HepG2 (cell line): ENCODE results near the gene FOXN3. TPM values are rescaled to one million over a fixed set of nuclear protein-coding genes. Genes with fewer than 3 reads are reported as not detected.

ENCODE experiments used
- ATAC-seq: fragments of 200-7000 bp; cut with Tn5 transposase; 3 replicates; pipeline ENCODE4 v1.9.1; 2020; ENCODE audit warnings: mild to moderate bottlenecking, moderate library complexity
- BruUV-seq: library from RNA; stranded (reverse); fragments of 400-500 nt; replicated peaks from 2 replicates; lab custom pipeline; 2021; lab: Mats Ljungman, UMichigan
- CTCF ChIA-PET: fragments of 300-600 bp; formaldehyde crosslinking; extraction: SDS; loops from one replicate; lab custom pipeline; 2021; ENCODE audit warnings: low total read pairs, inconsistent platforms, low intra/inter-chr PET ratio; lab: Yijun Ruan, JAX
- POLR2A ChIA-PET: fragments of 350-600 bp; sonication (Branson Sonifier 250); formaldehyde crosslinking; loops from one replicate; lab custom pipeline; 2020; ENCODE audit warnings: antibody characterized with exemption, inconsistent platforms; lab: Yijun Ruan, JAX
- DNase-seq: peaks from one replicate; pipeline ENCODE4 v3.0.0-alpha.2; 2015; ENCODE audit warnings: low spot score
- FAIRE-seq: peaks from 3 replicates; lab custom pipeline; 2011; peaks lifted over from hg19 to GRCh38; lab: Jason Lieb, UNC
- H2AFZ ChIP-seq: one replicate; pipeline ENCODE4 v1.6.1; 2011; ENCODE audit warnings: low read length, inconsistent platforms
- H3K27ac ChIP-seq: fragments of 300-600 bp; 3 replicates; pipeline ENCODE4 v1.8.0; 2011; ENCODE audit warnings: mixed run types, mild to moderate bottlenecking, mixed read lengths, low read length, inconsistent platforms; ENCODE audit not compliant: insufficient read depth; ENCODE audit errors: extremely low read length
- H3K27me3 ChIP-seq, 2 experiments: fragments of 200-600 bp in 1 of 2; 2 replicates in 1 of 2; 3 replicates in 1 of 2; pipeline versions ENCODE4 v1.6.0 to v1.8.0; 2011; ENCODE audit warnings: low read length in 2 of 2, mild to moderate bottlenecking in 2 of 2, moderate library complexity in 2 of 2, inconsistent platforms in 1 of 2; ENCODE audit not compliant: insufficient read depth in 2 of 2, control insufficient read depth in 1 of 2
- H3K36me3 ChIP-seq, 2 experiments: fragments of 200-600 bp in 1 of 2; replicated peaks in 1 of 2; 2 replicates in 1 of 2; 3 replicates in 1 of 2; pipeline versions ENCODE4 v1.5.1 to v1.8.0; 2011; ENCODE audit warnings: low read length in 2 of 2, inconsistent platforms in 1 of 2; ENCODE audit not compliant: insufficient read depth in 2 of 2, control insufficient read depth in 1 of 2
- H3K4me1 ChIP-seq: 2 replicates; pipeline ENCODE4 v1.5.1; 2012; ENCODE audit warnings: low read length, inconsistent platforms; ENCODE audit not compliant: insufficient read depth
- H3K4me2 ChIP-seq: 2 replicates; pipeline ENCODE4 v1.6.0; 2011; ENCODE audit warnings: low read depth, low read length, inconsistent platforms
- H3K4me3 ChIP-seq, 3 experiments: fragments of 200-600 bp in 1 of 3; sonication (generic), shearing (Covaris generic) in 1 of 3; replicated peaks in 1 of 3; 2 replicates each; pipeline ENCODE4 v1.5.1; 2011 to 2016; ENCODE audit warnings: low read length in 3 of 3, inconsistent platforms in 2 of 3, low read depth in 2 of 3, mild to moderate bottlenecking in 2 of 3, control low read depth in 1 of 3, mixed read lengths in 1 of 3; ENCODE audit not compliant: insufficient read depth in 1 of 3
- H3K79me2 ChIP-seq: one replicate; pipeline ENCODE4 v1.6.1; 2011; ENCODE audit warnings: low read length, inconsistent platforms; ENCODE audit not compliant: insufficient read depth
- H3K9ac ChIP-seq: 2 replicates; pipeline ENCODE4 v1.6.0; 2011; ENCODE audit warnings: mild to moderate bottlenecking, low read depth, low read length, inconsistent platforms; ENCODE audit not compliant: insufficient read depth
- H3K9me3 ChIP-seq: 2 replicates; pipeline ENCODE4 v1.5.1; 2012; ENCODE audit warnings: mild to moderate bottlenecking, low read length
- H4K20me1 ChIP-seq: 2 replicates; pipeline ENCODE4 v1.6.0; 2011; ENCODE audit warnings: inconsistent platforms, mild to moderate bottlenecking, low read length, moderate library complexity; ENCODE audit not compliant: insufficient read depth
- ARID4A ChIP-seq: sonication (generic); formaldehyde crosslinking; IDR thresholded peaks from 2 replicates; pipeline ENCODE4 v1.5.0; 2020; ENCODE audit warnings: mild to moderate bottlenecking, missing genetic modification reagents, borderline replicate concordance
- FOXA1 ChIP-seq, 2 experiments: fragments of 450-650 bp in 1 of 2; sonication (generic) in 1 of 2; formaldehyde crosslinking in 1 of 2; IDR thresholded peaks; 2 replicates each; pipeline versions ENCODE4 v1.4.0 to v1.6.1; 2016 to 2020; ENCODE audit warnings: missing genetic modification reagents in 1 of 2
- ISL2 ChIP-seq: sonication (generic); formaldehyde crosslinking; IDR thresholded peaks from 2 replicates; pipeline ENCODE4 v1.5.0; 2020; ENCODE audit warnings: missing genetic modification reagents
- MED1 ChIP-seq: sonication (generic); formaldehyde crosslinking; IDR thresholded peaks from 2 replicates; pipeline ENCODE4 v1.4.0; 2020; ENCODE audit warnings: missing genetic modification reagents
- POGZ ChIP-seq: sonication (generic); formaldehyde crosslinking; IDR thresholded peaks from 2 replicates; pipeline ENCODE4 v1.4.0; 2020; ENCODE audit warnings: mild to moderate bottlenecking, missing genetic modification reagents
- PRPF4 ChIP-seq: fragments of 200-400 bp; formaldehyde crosslinking; IDR thresholded peaks from 2 replicates; pipeline ENCODE4 v1.6.1; 2016; ENCODE audit warnings: low read length, low read depth; ENCODE audit not compliant: poor library complexity, severe bottlenecking
- SOX6 ChIP-seq, 2 experiments: fragments of 450-650 bp in 1 of 2; sonication (generic) in 1 of 2; formaldehyde crosslinking in 1 of 2; IDR thresholded peaks; 2 replicates each; pipeline versions ENCODE4 v1.4.0 to v1.6.1; 2017 to 2020; ENCODE audit warnings: antibody characterized with exemption in 1 of 2, mild to moderate bottlenecking in 1 of 2, missing genetic modification reagents in 1 of 2
- ZBTB38 ChIP-seq: sonication (generic); formaldehyde crosslinking; IDR thresholded peaks from 2 replicates; pipeline ENCODE4 v1.5.1; 2020; ENCODE audit warnings: mild to moderate bottlenecking, missing genetic modification reagents
- ZNF652 ChIP-seq: IDR thresholded peaks from 2 replicates; pipeline ENCODE4 v1.6.1; 2016; ENCODE audit warnings: low read depth, borderline replicate concordance
- WGBS: methylation state at CpG from one replicate; pipeline ENCODE4 v1.1.6; 2017; ENCODE audit warnings: low lambda C conversion rate; 5-methylcytosine and 5-hydroxymethylcytosine counted together
- in situ Hi-C: cut with HindIII; loops from 2 replicates; pipeline ENCODE4 v1.10.0; 2017; ENCODE audit warnings: low pct_unique_long_range_greater_than_20kb; ENCODE audit not compliant: extremely low pct_ligation_motif_present
- intact Hi-C: fragments of 100-400 bp; cut with micrococcal nuclease; formaldehyde crosslinking; loops from one replicate; pipeline ENCODE4 v1.10.0; 2022; ENCODE audit not compliant: unreplicated experiment
- polyA plus RNA-seq, 8 experiments: library from polyadenylated mRNA; depleted of rRNA in 3 of 8; stranded (reverse) in 7 of 8; unstranded in 1 of 8; fragments of >200 nt; fragmentation: Illumina TruSeq in 4 of 8; extraction: Trizol in 4 of 8; gene quantifications; 2 replicates each; pipeline versions ENCODE4 v1.2.1 to v1.2.3, GENCODE V29; 2011 to 2016; ENCODE audit warnings: low read depth in 4 of 8, missing spikeins in 1 of 8, mixed read lengths in 1 of 8; ENCODE audit not compliant: insufficient read depth in 1 of 8
- total RNA-seq, 5 experiments: library from RNA; depleted of rRNA; stranded (reverse); fragments of >200 nt; fragmentation: Illumina TruSeq; extraction: Trizol; gene quantifications; 2 replicates each; pipeline ENCODE4 v1.2.3, GENCODE V29; 2016; ENCODE audit warnings: low read depth in 1 of 5
- TF ChIP-seq, protein P1 (sequence below): sonication (generic); formaldehyde crosslinking; IDR thresholded peaks from 2 replicates; pipeline ENCODE4 v1.4.0; 2020; ENCODE audit warnings: missing genetic modification reagents, mild to moderate bottlenecking, borderline replicate concordance
- TF ChIP-seq, protein P2 (sequence below): sonication (generic); formaldehyde crosslinking; IDR thresholded peaks from 2 replicates; pipeline ENCODE4 v1.8.1; 2023; ENCODE audit warnings: missing genetic modification reagents, inconsistent platforms, borderline replicate concordance

The FOXN3 gene
- total and polyA plus RNA-seq, 2 of the 13 experiments (the other 11 are each of a cell fraction or from before 2014, with no cell fraction given): 32.4 to 70.2 TPM

DNA sequence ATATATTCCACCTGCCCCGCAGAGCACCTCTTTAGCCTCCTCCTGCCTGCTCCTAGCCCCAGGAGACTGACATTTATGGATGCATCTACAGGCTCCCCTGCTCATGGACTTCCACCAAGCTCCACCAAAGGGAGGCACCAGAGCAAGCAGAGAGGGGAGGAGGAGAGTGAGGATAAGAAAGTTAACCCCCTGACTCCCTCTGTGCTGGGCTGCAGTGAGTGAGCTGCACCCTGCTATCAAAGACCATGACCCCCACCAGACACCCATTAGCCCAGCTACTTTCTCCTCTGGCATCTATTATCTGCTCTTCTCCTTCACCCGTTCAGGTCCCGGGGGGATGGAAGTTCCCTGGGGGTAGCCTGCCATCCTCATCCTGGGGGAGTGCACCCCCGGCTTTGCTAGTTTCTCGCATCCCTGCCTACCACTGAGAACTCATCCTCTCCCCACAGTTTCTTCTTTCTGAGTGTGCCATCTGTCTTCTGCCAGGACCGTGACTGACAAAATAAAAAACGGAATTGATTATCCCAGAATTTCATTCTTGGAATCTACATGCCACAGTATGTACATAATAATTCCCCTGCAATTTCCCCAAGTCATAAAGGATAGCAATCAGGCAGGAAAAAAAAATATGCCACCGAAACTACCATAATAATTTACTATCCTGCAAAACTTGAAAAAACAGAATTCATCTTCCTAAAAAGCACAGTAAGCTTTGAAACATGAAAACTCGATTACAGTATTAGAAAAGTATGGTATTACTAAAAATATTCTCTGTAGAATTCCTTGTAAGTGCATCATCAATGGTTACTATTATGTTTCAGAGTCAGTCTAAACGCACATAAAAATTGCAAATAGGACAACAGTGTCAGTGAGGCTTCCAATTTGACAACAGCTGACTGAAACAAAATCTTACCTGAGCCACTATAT, 45.2 kb downstream of the FOXN3 start (continued):
- peak; percentile 83 for TF ChIP-seq ZNF652 (CRISPR knock-in tag)
- TF ChIP-seq, protein P1, sequence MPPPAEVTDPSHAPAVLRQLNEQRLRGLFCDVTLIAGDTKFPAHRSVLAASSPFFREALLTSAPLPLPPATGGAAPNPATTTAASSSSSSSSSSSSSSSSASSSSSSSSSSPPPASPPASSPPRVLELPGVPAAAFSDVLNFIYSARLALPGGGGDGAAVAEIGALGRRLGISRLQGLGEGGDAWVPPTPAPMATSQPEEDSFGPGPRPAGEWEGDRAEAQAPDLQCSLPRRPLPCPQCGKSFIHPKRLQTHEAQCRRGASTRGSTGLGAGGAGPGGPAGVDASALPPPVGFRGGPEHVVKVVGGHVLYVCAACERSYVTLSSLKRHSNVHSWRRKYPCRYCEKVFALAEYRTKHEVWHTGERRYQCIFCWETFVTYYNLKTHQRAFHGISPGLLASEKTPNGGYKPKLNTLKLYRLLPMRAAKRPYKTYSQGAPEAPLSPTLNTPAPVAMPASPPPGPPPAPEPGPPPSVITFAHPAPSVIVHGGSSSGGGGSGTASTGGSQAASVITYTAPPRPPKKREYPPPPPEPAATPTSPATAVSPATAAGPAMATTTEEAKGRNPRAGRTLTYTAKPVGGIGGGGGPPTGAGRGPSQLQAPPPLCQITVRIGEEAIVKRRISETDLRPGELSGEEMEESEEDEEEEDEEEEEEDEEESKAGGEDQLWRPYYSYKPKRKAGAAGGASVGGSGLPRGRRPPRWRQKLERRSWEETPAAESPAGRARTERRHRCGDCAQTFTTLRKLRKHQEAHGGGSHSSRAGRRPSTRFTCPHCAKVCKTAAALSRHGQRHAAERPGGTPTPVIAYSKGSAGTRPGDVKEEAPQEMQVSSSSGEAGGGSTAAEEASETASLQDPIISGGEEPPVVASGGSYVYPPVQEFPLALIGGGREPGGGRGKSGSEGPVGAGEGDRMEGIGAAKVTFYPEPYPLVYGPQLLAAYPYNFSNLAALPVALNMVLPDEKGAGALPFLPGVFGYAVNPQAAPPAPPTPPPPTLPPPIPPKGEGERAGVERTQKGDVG (CRISPR knock-in tag): no peak

GRCh38 chr14:89370781-89371180, 46.3 kb downstream of the FOXN3 start:
- H3K9me3 ChIP-seq: no peaks in the 10 kb centered on the region
- POLR2A ChIA-PET: interaction anchor here (2.5 to 3.5 kb wide), 2 partner anchors 8 to 18 kb away, joined by 12 to 57 read pairs; no protein-coding TSS in a partner anchor
- 0 out of 2 replicates have a peak overlapping the region, but pooled peaks have one; percentile 13 for H3K9ac ChIP-seq
- H4K20me1 ChIP-seq: no peaks in the 10 kb centered on the region
- H3K4me3 ChIP-seq: no peak overlapping the region
- DNase-seq (peak; percentile 30), FAIRE-seq (no peak), ATAC-seq (no peak)
- intact Hi-C loops (no loop called here), in situ Hi-C loops (no loop called here)
- peak overlapping the region; percentile 82 for H3K4me2 ChIP-seq
- no peak overlapping the region for H2AFZ ChIP-seq
- H3K4me1 ChIP-seq: peaks cover 77% of the 10 kb centered on the region
- 42% methylated on average over 7 of the region's 7 CpGs for WGBS
- H3K36me3 ChIP-seq: peaks cover 4 to 15% of the 10 kb centered on the region in 2 experiments; a peak in 4 of 5 replicates
- CTCF ChIA-PET: no interaction called here
- no TSS peak for BruUV-seq
- peaks cover 83% of the 10 kb centered on the region for H3K79me2 ChIP-seq
- no peaks in the 10 kb centered on the region for H3K27me3 ChIP-seq
- peak overlapping the region; percentile 96 for H3K27ac ChIP-seq
- TF ChIP-seq, protein P2, sequence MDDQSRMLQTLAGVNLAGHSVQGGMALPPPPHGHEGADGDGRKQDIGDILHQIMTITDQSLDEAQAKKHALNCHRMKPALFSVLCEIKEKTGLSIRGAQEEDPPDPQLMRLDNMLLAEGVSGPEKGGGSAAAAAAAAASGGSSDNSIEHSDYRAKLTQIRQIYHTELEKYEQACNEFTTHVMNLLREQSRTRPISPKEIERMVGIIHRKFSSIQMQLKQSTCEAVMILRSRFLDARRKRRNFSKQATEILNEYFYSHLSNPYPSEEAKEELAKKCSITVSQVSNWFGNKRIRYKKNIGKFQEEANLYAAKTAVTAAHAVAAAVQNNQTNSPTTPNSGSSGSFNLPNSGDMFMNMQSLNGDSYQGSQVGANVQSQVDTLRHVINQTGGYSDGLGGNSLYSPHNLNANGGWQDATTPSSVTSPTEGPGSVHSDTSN (CRISPR knock-in tag): no peak
- peak; percentile 81; the same call in 1 of the 2 replicates for TF ChIP-seq ZBTB38
- TF ChIP-seq POGZ: peak; percentile 42; the same call in 1 of the 2 replicates
- TF ChIP-seq FOXA1 (IDR thresholded peaks at IDR 0.05): no peak
- 0 out of 2 replicates have a peak, but pooled peaks have one; percentile 18 for TF ChIP-seq FOXA1 (CRISPR knock-in tag; IDR thresholded peaks at IDR 0.05)
- TF ChIP-seq ARID4A (CRISPR knock-in tag): no peak
- TF ChIP-seq MED1: peak; percentile 40; the same call in 1 of the 2 replicates
- peak; percentile 16 for TF ChIP-seq PRPF4
- 0 out of 2 replicates have a peak, but pooled peaks have one; percentile 15 for TF ChIP-seq ISL2 (CRISPR knock-in tag)
- no peak for TF ChIP-seq SOX6 (IDR thresholded peaks at IDR 0.05)
- peak; percentile 27; the same call in 1 of the 2 replicates for TF ChIP-seq SOX6 (CRISPR knock-in tag; IDR thresholded peaks at IDR 0.05)
